Measurements from ENCODE around the gene TUBA4A.
A peak's percentile ranks its signal among the peaks of the same experiment; 100 is the strongest.
"Not testable (repeated sequence)": the region's sequence is repeated elsewhere in the genome, so short reads cannot be mapped to it uniquely, and the experiment has no call there.

The TUBA4A gene

GRCh38 chr2:219266886-219267285 is 13.2 kb upstream of the TUBA4A start:
- DNase-seq, result no peak

- DNase-seq, result no peak
These were observed 12.5 kb upstream of the TUBA4A start for GRCh38 chr2:219266232-219266631.

GRCh38 chr2:219261024-219261855 is 7.5 kb upstream of the TUBA4A start:
- DNase-seq, result no peak

GRCh38 chr2:219258942-219259341 is 5.2 kb upstream of the TUBA4A start:
- not testable (repeated sequence) for DNase-seq

GRCh38 chr2:219254590-219255201 is 978 bp upstream of the TUBA4A start:
- no peak for DNase-seq

DNA sequence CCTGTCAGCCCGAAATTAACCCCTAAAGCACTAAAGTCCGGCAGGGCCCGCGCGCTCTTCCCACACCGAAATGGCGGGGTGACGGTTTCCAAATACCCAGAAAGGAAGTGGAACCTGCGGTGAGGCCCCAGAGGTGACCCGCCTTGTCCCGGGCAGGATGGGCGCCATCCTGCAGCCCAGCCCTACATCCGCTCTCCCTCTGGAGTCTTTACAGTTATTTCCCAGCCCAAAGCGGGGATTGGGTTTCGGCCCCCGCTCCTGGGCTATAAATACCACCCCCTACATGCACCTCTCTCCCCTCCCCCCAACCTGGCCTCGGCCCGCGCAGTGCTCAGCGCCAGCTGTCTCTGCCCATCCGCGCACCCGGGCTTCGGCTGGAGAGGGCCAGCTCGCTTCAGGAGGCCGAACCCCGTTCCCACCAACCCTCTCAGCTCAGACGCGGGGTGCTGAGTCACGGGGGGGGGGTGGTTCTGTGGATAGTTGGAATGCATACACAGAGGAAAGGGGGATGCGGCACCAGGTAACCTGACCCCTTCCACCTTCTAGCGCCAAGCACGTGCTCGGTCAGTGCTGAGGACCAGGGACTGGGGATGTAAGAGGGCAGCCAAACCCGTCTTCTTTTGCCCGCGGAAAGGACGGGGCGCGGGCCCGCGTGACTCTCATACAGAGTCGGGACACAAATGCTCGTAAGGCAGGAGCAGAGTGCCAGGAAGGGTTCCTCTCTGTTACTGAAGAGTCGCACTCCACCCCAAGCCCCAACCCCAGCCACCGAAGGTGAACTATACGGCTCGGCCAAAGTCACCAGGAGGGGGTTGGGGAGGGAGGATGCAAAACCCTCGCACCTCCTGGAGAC is 592 bp downstream of the TUBA4A start, which contains the start of gene TUBA4B:
TSS of gene TUBA4B (plus strand) at position 344 of the 853 bp plus-strand sequence. CDS start at position 509, 165 bp downstream.
- DNase-seq, result no peak

- no peak for DNase-seq
These were observed 1.2 kb downstream of the TUBA4A start for GRCh38 chr2:219252570-219252899.

- no peak for DNase-seq
These were observed 1.6 kb downstream of the TUBA4A start for GRCh38 chr2:219252084-219252483.

DNA sequence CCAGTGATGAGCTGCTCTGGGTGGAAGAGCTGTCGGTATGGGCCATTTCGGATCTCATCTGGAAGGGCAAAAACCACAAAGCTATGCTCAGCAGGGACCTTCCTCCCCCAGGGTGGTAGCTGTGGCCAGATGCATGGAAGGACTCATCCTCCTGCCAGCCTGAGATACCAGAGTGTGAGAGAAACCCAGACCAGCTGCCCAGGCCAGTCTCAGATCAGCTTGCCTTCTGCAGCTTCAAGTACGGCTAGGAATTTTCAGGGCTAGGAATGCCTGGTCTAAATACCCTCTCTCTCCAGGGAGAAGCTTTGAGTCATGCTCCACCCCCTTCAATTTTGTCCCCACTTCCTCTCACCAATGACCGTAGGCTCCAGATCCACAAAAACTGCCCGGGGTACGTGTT is 2.1 kb downstream of the TUBA4A start:
- DNase-seq, result no peak

GRCh38 chr2:219250049-219250781 is 3.5 kb downstream of the TUBA4A start:
- no peak for DNase-seq

- no peak for DNase-seq
These were observed 4.3 kb downstream of the TUBA4A start for GRCh38 chr2:219249203-219249980.

GRCh38 chr2:219248845-219249202 is 4.9 kb downstream of the TUBA4A start:
- DNase-seq, result no peak

DNA sequence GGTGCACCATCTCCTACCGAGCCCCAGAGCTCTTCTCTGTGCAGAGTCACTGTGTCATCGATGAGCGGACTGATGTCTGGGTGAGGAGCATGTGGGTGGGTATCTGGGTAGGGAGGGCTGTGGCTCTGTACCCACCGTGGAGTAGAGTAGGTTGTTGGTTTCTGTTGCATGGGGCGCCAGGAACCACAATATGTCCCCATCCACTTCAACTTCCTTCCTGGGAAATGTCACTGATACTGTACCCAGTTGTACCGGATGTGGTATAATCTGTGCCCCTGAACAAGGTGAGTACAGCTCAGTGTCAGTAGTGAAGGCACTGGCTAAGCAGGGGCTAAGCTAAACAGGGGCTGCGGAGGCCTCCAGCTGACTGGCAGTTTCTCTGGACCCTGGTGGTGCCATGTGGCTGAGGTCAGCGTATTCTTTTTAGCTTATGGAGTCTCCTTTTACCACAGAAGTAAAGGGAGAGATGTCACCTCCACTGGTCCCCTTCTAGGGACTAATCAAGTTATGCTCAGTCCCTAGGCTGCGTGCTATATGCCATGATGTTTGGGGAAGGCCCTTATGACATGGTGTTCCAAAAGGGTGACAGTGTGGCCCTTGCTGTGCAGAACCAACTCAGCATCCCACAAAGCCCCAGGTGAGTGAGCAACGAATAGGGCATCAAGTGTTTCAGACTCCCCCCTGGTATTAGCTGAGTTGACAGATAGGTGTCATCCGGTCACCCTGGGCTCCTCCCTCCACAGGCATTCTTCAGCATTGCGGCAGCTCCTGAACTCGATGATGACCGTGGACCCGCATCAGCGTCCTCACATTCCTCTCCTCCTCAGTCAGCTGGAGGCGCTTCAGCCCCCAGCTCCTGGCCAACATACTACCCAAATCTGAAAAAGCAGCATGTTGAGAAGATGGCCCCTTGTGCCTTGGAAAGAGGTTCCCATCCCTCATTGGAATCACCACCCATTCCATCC is 5.8 kb downstream of the TUBA4A start:
- no peak for DNase-seq

GRCh38 chr2:219246559-219246958 is 7.2 kb downstream of the TUBA4A start:
- no peak for DNase-seq

DNA sequence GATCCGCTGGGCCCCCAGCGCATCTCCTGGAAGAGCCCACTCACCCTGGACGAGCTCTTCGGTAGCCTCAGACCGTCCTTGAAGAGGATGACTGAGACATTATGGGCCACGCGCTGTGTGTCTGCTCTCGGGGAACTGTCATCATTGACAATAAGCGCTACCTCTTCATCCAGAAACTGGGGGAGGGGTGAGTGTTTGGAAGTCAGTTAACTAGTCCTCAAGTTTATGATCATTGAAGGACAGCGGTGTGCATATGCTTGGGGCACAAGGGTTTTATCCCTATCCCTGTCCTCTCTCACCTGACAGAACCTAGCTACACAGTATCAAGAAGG is 7.9 kb downstream of the TUBA4A start:
- no peak for DNase-seq

DNA sequence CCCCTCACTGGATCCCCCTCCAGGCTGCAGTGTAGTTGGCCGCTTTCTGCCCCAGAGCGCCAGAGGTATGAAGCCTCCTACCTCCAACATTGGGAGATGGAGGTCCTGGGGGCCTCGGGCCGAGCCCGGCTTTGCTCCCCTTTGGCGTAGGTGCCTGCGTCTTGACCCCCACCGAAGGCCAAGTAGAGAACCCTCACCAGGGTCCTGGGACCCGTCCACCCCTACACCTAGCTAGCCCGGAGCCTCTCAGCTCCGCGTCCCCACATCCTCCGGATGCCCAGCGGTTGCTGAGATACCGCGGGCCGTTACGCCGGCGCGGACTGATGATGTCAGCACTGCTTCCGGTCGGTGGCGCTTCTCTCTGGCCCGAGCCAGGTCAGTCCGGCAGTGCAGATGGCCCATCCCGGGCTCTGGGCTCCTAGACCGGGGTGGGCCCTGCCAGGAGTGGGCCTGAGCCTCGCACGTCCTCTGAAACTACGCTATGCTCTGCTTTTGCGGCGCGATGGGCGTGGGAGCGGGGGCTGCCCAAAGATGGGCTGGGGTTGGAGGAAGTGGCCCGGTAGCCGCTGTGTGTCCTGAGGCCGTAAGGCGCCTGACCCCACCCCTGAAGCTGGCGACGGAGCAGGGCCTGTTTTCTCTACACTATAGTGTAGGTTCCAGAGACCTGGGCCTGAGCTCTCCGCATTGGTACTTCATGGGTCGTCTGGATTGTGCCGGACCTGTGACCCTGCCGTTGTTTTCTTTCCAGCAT is 8.4 kb downstream of the TUBA4A start, which contains the start of the genes GLB1L and STK16:
TSS of gene GLB1L (minus strand) at position 297 of the 751 bp plus-strand sequence. CDS start 1,871 bp downstream, outside the sequence.
TSS of gene STK16 (plus strand) at position 332 of the 751 bp plus-strand sequence. CDS start 521 bp downstream, outside the sequence.
- peak; percentile 82 for DNase-seq

- DNase-seq, result no peak
These were observed 8.9 kb downstream of the TUBA4A start for GRCh38 chr2:219244789-219245147.

- no peak for DNase-seq
These were observed 10.4 kb downstream of the TUBA4A start for GRCh38 chr2:219243291-219243761.

GRCh38 chr2:219234331-219234730 is 19.4 kb downstream of the TUBA4A start:
- no peak for DNase-seq

- DNase-seq, result no peak
These were observed 23.6 kb downstream of the TUBA4A start for GRCh38 chr2:219230059-219230540.

Data from NCI-H2227 treated with DMSO at 0.1 percent for 48 hours (cell line).